ENCODE measurements around the gene NPTXR.

The NPTXR gene

DNA sequence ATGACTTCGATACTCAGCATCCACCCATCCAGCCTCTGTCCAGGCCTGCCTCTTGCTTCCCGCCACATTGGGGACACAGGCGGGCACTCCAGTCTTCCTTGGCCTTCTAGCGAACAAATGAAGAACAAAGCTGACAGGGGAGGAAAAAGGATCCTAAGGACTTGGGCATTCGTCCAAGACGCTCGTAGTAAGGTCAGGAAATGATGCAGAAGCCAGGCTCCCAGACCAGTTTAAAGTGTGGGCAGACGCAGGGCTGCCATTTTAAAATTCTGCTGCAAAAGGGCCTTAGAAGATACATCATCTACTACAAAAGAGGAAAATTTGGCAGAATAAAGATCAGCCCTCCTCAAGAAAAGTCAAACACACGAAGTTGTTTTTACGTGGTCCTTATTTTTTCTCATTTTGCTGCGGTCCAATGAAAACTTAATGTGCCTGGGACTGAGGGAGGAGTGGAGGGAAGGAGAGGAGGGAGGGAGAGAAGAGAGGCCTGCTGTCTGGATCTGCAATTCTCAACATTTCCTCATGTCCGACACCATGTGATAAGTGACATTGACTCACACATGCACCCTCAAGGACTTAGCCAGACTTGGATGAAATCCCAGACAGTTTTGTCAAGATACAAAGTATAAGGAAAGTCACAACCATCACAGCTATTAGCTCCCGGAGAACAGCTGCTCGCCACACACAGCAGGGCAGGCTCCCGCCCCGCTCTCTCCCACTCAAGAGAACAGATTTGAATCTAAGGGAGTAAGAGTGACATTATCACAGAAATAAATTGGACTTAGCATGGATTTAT is 55.6 kb downstream of the NPTXR start:
- DNase-seq (ENCODE audit: low read depth): peak; percentile 98
- TF ChIP-seq, protein P1, sequence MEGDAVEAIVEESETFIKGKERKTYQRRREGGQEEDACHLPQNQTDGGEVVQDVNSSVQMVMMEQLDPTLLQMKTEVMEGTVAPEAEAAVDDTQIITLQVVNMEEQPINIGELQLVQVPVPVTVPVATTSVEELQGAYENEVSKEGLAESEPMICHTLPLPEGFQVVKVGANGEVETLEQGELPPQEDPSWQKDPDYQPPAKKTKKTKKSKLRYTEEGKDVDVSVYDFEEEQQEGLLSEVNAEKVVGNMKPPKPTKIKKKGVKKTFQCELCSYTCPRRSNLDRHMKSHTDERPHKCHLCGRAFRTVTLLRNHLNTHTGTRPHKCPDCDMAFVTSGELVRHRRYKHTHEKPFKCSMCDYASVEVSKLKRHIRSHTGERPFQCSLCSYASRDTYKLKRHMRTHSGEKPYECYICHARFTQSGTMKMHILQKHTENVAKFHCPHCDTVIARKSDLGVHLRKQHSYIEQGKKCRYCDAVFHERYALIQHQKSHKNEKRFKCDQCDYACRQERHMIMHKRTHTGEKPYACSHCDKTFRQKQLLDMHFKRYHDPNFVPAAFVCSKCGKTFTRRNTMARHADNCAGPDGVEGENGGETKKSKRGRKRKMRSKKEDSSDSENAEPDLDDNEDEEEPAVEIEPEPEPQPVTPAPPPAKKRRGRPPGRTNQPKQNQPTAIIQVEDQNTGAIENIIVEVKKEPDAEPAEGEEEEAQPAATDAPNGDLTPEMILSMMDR (conservative IDR thresholded peaks at IDR 0.05; ENCODE audit: low read depth, low read length): no peak
- no peak overlapping the region for H3K4me3 ChIP-seq (ENCODE audit: low read length)

DNA sequence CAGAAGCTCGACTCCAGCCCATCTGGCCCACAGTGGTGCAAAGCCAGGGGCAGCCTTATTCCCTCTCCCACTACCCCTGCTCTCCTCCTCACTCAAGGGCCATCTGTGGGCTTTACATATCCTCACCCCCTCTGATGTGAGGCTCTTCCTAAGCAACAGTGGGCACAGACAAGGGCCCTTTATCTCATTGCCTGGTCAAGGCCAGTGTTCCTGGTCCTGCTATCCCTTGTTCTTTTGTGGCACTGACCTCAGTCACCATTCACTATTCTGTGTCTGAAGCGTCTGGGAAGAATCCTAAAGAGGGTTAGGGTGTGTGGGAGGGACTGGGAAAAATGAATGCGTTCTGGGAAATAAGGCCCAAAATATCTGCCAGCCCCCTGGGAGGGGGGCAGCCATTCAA is 57.2 kb downstream of the NPTXR start:
- H3K4me3 ChIP-seq (ENCODE audit: low read length): no peak overlapping the region
- TF ChIP-seq, protein P1 (conservative IDR thresholded peaks at IDR 0.05; ENCODE audit: low read depth, low read length): no peak
- DNase-seq (ENCODE audit: low read depth): no peak

DNA sequence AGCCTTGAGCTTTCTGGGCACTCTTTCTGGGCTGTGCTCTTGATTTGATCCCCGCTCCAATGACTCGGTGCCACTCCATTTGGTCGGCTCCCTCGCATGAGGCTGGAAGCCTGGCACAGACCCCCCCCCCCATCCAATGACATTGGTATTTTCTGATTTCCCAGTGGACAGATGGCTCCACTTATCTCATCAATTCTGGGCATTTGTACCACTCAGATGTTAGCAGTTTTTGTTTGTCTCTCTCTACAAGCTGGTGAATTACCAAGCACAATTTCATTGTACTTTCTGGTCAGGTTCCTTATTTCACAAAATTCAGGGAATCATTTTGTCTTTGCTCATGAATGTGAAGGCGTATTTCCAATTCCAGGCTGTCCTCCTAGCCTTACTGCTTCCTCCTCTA is 59.0 kb downstream of the NPTXR start:
- TF ChIP-seq, protein P1 (conservative IDR thresholded peaks at IDR 0.05; ENCODE audit: low read depth, low read length): no peak

DNA sequence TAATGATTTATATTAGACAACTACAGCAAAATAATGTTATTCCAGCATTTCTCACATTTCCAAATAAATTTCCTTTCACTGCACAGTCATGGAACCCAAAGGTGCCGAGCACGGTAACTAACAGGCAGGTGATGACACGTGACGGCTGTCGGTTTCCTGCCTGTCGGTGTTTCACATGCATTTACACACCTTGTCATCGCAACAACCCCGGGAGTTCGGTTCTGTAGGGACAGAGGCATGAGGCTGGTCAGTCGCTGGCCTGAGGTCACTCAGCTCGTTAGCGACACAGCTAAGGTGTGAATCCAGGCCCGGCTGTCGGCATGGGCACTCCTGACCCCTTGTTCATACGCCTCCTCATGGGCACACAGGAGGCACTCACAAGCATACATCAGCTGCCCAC is 59.8 kb downstream of the NPTXR start:
- no peak overlapping the region for H3K4me3 ChIP-seq (ENCODE audit: low read length)
- DNase-seq (ENCODE audit: low read depth): no peak
- TF ChIP-seq, protein P1 (conservative IDR thresholded peaks at IDR 0.05; ENCODE audit: low read depth, low read length): no peak

More for the DNA sequence above, 59.0 kb downstream of the NPTXR start:
- DNase-seq (ENCODE audit: low read depth): no peak
- H3K4me3 ChIP-seq (ENCODE audit: low read length): no peak overlapping the region

DNA sequence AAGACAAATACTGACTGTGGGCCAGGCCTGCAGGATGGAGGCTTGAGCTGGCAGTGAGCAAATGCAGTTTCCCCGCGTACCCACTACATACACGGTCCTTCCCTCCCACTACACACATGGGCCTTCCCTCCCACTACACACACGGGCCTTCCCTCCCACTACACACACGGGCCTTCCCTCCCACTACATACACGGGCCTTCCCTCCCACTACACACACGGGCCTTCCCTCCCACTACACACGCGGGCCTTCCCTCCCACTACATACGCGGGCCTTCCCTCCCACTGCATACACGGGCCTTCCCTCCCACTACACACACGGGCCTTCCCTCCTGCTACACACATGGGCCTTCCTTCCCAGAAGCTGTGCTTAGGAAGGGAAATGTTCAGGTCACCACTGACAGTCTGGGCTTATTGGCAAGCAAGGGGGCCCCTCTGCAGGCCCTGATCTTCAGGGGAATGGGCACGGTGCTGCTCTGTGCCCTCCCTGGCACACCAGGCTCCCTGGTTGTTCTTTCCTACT is 60.7 kb downstream of the NPTXR start:
- TF ChIP-seq, protein P1 (conservative IDR thresholded peaks at IDR 0.05; ENCODE audit: low read depth, low read length): no peak
- no peak overlapping the region for H3K4me3 ChIP-seq (ENCODE audit: low read length)
- DNase-seq (ENCODE audit: low read depth): no peak

DNA sequence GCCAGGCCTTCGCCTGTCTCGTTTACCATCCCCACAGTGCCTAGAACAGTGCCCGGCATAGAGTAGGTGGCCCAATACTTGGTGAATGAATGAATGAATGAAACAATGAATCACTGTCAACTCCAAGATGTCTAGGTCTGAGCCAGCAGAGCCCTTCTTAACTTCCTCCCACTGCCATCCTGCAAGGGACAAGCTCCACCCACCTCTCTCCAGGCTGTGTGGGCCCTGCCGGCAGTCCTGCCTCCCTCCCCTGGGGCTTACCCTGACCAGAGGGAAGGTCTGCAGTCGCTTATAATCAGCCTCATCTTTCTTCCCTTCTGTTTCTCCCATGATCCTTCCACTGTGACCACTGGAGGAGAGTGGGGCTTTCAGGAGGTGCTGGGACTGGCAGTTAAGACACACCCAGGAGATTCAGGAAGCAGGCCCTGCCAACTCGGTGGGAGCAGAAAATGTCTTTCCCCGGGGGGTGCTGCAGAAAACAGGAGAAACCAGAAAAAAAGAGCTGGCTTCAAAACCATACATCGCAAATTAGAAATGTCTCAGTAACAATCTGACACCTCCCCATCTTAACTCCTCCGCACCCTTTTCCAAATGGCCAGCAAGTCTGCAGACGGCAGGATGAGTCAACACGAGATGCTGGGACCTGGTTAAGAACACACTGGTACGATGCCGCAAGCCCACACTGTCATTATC is 61.3 kb downstream of the NPTXR start:
- no peak for DNase-seq (ENCODE audit: low read depth)
- H3K4me3 ChIP-seq (ENCODE audit: low read length): no peak overlapping the region
- TF ChIP-seq, protein P1 (conservative IDR thresholded peaks at IDR 0.05; ENCODE audit: low read depth, low read length): no peak
